ENCODE results near the gene DDHD1.

- no peak for TF ChIP-seq CTCF (IDR thresholded peaks at IDR 0.05)
- no peak for TF ChIP-seq TCF7L2 (IDR thresholded peaks at IDR 0.05; ENCODE audit: low read depth, low read length)
Measured at GRCh38 chr14:53174918-53175317, 21.8 kb upstream of the DDHD1 start.
